IMR-90 (cell line): Measurements from ENCODE around the gene SLC2A6.

Experiments
- BHLHE40 ChIP-seq: fragments of 150-350 bp; IDR thresholded peaks from 2 replicates; pipeline ENCODE4 v1.6.1; 2016; ENCODE audit warnings: mild to moderate bottlenecking, low read depth, low read length
- CEBPB ChIP-seq: IDR thresholded peaks from 2 replicates; pipeline ENCODE4 v1.6.1; 2012; ENCODE audit warnings: low read depth, low read length, improper control_type of control experiment
- MAFK ChIP-seq: IDR thresholded peaks from 2 replicates; pipeline ENCODE4 v1.6.1; 2012; ENCODE audit warnings: low read depth, low read length, improper control_type of control experiment
- POLR2A ChIP-seq: IDR thresholded peaks from 2 replicates; pipeline ENCODE4 v1.6.1; 2012; ENCODE audit warnings: mild to moderate bottlenecking, low read depth, low read length
- RAD21 ChIP-seq: IDR thresholded peaks from 2 replicates; pipeline ENCODE4 v1.6.1; 2012; ENCODE audit warnings: low read length, improper control_type of control experiment
- RFX5 ChIP-seq: IDR thresholded peaks from 2 replicates; pipeline ENCODE4 v1.8.0; 2012; ENCODE audit warnings: low read depth, mild to moderate bottlenecking, low read length, moderate library complexity
- TF ChIP-seq, protein P1 (sequence below): fragments of 150-350 bp; IDR thresholded peaks from 2 replicates; pipeline ENCODE4 v1.6.1; 2017; ENCODE audit warnings: mild to moderate bottlenecking, antibody characterized with exemption, low read length, low read depth
- TF ChIP-seq, protein P2 (sequence below): conservative IDR thresholded peaks from 2 replicates; pipeline ENCODE4 v1.5.1; 2012; ENCODE audit warnings: mild to moderate bottlenecking, low read depth, low read length, improper control_type of control experiment
- TF ChIP-seq, protein P3 (sequence below): fragments of 150-350 bp; IDR thresholded peaks from 2 replicates; pipeline ENCODE4 v1.6.1; 2016; ENCODE audit warnings: low read depth, mild to moderate bottlenecking, low read length, moderate library complexity, borderline replicate concordance

DNA sequence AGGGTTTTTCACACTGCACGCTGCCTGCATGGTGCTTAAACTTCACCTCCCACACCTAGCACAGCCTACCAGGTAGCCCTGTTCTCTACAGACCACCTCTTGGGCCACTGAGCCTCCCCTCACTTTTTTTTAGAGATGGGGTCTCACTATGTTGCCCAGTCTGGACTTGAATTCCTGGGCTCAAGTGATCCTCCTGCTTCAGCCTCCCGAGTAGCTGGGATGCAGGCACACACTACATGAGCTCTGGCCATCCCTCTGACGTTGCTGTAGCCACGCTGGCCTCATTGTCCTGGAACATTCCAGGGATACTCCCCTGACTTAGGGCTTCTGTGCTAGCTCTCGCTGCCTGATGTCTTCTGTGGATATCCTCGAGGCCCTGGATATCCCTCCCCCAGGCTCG, 26.3 kb downstream of the SLC2A6 start:
- TF ChIP-seq, protein P1, sequence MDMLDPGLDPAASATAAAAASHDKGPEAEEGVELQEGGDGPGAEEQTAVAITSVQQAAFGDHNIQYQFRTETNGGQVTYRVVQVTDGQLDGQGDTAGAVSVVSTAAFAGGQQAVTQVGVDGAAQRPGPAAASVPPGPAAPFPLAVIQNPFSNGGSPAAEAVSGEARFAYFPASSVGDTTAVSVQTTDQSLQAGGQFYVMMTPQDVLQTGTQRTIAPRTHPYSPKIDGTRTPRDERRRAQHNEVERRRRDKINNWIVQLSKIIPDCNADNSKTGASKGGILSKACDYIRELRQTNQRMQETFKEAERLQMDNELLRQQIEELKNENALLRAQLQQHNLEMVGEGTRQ, result no peak
- TF ChIP-seq RFX5 (no peak), MAFK (no peak), POLR2A (no peak), RAD21 (no peak), BHLHE40 (no peak), CEBPB (no peak)
- TF ChIP-seq, protein P2, sequence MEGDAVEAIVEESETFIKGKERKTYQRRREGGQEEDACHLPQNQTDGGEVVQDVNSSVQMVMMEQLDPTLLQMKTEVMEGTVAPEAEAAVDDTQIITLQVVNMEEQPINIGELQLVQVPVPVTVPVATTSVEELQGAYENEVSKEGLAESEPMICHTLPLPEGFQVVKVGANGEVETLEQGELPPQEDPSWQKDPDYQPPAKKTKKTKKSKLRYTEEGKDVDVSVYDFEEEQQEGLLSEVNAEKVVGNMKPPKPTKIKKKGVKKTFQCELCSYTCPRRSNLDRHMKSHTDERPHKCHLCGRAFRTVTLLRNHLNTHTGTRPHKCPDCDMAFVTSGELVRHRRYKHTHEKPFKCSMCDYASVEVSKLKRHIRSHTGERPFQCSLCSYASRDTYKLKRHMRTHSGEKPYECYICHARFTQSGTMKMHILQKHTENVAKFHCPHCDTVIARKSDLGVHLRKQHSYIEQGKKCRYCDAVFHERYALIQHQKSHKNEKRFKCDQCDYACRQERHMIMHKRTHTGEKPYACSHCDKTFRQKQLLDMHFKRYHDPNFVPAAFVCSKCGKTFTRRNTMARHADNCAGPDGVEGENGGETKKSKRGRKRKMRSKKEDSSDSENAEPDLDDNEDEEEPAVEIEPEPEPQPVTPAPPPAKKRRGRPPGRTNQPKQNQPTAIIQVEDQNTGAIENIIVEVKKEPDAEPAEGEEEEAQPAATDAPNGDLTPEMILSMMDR, result no peak
- TF ChIP-seq, protein P3, sequence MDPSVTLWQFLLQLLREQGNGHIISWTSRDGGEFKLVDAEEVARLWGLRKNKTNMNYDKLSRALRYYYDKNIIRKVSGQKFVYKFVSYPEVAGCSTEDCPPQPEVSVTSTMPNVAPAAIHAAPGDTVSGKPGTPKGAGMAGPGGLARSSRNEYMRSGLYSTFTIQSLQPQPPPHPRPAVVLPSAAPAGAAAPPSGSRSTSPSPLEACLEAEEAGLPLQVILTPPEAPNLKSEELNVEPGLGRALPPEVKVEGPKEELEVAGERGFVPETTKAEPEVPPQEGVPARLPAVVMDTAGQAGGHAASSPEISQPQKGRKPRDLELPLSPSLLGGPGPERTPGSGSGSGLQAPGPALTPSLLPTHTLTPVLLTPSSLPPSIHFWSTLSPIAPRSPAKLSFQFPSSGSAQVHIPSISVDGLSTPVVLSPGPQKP, result no peak
